DMS53 treated with DMSO at 0.1 percent for 48 hours (cell line): Measurements from ENCODE around the gene POLR1G.

Experiments
- DNase-seq: peaks from one replicate; lab custom pipeline; 2025; ENCODE audit not compliant: unreplicated experiment; lab: John Stamatoyannopoulos, UW

Gene POLR1G

DNA sequence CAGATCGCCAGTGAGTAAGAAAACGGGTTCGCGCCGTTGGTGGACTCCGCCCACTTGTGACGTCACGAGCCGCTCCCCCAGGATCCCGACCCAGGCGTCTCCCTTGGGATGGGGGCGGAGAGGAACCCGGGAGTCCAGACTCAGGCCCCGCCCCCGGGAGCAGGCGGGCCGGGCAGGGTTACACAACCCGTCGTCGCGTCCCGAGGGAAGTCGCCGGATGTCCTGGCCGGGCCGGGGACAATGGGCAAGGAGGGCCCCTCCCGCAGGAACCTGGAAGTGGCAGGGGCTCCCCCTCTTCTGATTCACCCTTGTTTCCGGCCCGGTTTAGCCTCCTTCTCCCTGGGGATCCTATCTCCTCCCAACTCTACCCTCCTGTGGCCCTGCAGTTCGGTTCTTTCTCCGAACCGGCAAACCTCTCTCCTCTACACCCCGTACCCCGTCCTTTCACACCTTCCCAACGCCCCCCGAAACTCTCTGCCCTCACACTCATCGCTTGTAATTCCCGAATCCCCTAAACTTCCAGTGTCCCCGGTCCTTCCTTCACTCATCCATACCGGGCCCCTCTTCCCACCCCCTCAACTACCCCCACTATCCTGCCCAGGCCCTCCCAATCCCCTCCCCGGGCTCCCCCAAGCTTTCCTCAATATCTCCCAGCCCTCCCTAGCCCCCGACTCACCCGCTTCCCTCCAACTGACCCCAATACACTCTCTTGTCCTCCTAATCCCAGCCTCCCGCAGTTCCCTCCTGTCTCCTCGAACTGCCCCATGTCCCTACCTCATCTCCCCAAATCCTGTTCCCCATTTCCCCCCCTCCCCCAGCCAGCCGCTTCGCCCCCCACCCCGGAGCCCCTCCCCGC, 37.2 kb downstream of the POLR1G start:
- peak; percentile 57 for DNase-seq

DNA sequence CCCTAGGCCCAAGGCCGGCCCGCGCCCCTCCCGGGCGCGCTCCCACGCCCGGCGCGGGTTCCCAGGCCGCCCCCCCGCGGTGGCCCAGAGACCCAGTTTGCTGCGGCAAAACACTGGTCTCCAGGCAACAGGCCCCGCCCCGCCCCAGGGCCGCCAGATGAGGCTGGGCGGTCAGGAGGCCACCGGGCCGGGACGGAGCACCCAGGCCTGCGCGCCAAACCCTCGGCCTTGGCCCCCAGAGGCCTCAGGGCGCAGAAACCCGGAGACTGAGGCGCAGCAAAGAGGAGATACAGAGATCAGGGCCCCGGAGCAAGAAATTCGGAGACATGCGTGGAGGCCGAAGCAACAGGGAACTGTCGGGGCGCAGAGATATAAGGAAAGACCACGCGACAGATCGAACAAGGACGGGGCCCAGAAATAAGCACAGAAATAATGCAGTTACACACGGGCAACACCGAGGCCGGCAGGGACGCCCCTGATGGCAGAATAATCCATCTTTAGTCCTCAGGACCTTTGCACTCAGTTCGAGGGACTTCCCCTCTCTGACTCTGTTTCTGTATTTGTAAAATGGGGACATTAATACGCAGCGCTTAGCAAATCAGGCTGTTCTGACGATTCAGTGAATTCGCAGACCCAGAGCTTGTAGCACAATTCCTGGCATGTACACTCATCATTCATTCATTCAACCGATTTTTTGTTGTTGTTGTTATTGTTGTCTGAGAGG, 38.0 kb downstream of the POLR1G start:
- peak; percentile 37 for DNase-seq

DNA sequence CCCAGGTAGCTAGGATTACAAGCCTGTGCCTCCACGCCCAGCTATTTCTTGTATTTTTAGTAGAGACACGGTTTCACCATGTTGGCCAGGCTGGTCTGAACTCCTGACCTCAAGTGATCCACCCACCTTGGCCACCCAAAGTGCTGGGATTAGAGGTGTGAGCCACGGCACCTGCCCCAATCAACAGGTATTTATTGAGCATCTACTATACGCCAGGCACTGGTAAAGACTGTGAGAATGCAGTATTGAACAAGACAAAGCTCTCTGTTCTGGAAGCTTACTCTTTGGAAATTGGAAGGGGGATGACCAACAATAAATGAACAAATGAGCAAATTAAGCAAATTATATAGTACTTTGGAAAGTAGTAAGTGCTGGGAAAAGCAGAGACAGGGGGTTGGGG, 38.7 kb downstream of the POLR1G start:
- no peak for DNase-seq

DNA sequence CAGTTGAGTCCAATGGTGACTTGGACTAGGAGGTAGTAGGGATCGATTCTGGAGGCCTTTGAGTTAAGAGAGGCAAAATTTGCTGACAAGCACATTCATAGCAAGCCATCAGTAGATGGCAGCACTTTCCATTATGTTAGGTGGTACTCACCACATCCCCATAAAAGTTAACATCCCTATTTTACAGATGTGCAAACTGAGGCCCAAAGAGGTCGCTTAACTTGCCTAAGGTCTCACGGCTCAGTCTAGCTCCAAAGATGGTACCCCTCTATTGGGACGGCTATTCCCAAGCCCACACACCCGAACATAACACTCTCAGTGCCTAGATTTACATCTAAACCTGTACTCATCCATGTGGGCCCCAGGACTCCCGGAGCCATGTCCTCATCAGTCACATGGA, 39.9 kb downstream of the POLR1G start:
- no peak for DNase-seq

DNA sequence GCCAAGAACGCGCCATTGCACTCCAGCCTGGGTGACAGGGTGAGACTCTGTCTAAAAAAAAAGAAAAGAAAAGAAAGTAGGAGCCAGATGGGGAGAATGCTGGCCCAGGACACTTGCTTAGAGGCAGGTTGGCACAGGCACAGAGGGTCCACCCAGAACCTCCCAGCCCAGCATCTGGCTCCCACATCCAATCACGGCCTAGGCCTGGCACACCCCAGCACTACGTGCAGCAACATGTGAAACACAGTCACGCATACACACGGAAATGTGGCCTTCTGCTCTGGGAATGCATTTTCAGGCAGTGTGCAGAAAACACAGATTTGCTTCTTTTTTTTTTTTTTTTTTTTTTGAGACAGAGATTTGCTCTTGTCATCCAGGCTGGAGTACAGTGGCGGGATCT, 40.5 kb downstream of the POLR1G start:
- DNase-seq = no peak

DNA sequence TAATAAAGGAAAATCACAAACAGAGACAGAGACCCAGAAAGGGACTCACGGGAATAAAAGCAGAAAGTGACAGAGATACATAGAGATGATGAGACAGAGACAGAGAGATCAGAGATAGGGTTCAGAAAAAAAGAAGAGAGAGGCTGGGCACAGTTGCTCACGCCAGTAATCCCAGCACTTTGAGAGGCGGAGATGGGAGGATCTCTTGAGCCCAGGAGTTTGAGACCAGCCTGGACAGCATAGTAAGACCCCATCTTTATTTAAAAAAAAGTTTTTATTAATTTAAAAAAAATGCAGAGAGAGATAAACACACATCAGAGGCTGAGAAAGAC, 41.9 kb downstream of the POLR1G start:
- DNase-seq = no peak

DNA sequence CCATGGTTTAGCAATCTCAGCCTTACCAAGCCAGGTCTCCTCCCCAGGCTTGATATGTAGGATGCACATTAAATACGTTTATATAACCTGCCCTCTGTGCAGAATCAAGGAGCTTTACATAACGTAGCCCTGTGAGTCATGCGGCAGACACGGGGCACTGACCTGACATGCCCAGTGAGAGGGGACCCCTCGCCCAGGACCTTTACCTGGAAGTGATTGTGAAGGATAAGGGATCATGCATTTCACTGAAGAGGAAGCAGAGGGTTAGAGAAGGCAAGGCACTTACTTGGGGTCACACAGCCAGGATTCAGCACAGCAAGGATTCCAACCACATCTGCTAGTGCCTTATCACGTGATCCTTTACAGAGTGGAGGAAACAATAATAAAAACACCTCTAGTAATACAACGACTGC, 42.4 kb downstream of the POLR1G start:
- DNase-seq = no peak

DNA sequence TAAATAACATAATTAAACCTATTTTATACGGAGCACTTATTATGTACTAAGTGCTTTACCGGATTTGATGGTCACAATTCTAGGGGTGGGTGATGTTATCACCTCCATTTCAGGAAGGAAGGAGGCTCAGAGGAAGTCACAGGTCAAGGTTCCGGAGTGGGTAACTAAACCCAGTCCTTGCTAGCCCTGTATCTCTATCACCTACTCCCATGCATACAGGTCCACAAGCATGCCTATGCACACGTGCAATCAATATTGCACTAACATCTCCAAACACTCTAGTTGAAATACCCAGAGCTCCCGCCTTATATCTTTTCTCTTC, 43.5 kb downstream of the POLR1G start:
- no peak for DNase-seq

DNA sequence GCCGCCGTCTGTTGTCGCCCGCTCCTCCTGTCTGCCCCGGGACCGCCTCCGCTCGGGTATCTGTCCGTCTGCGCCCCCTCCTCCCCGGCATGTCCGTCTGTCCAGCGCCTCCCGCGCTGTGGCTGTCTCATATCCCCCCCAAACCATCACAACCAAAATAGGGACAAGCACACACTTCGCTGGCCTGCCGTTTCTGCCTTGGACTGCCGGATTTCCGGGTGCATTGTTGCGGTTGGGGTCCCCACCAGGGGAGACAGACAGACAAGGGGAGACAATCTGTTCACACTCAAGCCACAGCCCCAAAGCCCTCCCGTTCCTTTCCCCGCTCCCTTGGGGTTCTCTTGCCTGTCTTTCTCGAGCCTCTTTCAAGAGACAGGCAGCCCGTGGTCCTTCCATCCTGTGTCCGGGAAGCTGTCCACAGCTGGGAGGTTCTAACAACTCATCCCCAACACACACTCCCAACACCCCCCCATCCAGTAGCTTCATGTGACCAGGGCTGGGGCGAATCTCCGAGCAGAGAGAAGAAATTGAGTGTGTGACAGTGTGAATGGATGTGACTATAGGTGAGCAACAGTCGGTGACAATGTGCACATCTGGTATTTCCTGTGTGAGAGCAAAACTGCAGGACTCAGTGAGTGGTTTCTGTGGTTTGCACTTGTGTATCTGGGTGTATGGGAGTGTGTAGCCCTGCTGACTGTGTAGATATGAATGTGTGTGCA, 44.8 kb downstream of the POLR1G start:
- no peak for DNase-seq

DNA sequence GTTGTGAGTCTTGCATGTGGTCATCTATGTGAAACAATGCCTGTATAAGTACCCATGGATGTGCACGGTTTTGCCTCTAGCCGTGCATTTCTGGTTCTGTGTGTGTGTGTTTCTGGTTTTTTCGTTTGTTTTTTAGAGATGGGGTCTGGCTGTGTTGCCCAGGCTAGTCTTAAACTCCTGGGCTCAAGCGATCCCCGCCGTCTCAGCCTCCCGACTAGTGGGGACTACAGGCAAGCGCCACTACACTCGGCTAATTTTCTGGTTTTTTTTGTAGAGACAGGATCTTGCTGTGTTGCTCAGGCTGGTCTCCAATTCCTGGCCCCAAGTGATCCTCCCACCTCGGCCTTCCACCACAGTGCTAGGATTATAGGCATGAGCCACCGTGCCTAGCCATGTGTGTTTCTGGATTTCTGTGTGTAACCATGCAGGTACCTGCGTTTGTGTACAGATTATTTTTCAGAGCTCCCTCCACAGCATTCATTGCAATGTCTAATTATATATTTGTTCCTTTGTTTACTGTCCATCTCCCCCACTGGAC, 45.5 kb downstream of the POLR1G start:
- no peak for DNase-seq

DNA sequence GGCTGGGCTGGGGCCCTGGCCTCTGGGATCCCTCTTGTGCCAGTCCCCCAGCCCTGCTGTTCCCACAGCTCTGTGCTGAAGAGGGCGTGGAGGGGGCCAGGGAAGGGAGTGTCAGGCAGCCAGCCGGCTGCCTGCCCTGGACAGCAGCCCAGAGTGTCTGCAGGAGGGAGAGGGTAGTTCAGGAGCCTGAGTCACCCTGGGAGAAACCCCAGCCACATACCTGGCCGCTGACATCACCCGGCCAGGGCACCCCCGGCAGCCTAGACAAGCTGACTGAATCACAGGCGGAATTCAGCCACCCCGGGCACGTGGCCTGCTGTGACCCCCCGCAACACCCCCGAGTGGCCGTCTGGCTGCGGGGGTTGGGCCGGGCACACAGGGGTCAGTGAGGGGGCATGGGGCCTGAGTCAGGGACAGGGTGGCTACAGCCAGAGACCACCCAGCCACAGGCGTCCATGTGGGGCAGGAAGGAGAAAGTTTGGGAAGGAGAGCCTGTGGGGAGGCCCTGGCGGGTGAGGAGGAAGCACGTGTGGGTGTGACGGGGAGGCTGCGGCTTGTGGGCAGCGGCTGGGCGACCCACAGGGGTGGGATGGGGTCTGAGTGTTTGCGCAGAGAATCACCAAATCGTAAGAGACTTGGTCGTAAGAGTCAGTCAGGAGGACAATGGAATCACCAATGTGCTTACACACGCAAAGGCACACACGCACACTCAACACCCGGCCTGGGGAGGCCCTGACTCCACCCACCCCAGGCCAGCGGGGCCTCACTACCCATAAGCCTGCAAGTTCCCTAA, 49.5 kb downstream of the POLR1G start:
- peak; percentile 74 for DNase-seq

DNA sequence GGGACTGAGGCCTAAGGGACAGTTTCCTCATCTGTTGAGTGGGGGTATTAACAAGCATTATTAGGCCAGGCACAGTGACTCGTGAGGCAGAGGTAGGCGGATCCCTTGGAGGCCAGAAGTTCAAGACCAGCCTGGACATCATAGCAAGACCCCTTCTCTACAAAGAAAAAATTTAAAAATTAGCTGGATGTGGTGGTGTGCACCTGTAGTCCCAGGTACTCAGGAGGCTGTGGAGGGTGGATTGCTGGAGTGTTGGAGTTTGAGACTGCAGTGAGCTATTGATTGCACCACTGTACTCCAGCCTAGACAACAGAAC, 50.0 kb downstream of the POLR1G start:
- no peak for DNase-seq

DNA sequence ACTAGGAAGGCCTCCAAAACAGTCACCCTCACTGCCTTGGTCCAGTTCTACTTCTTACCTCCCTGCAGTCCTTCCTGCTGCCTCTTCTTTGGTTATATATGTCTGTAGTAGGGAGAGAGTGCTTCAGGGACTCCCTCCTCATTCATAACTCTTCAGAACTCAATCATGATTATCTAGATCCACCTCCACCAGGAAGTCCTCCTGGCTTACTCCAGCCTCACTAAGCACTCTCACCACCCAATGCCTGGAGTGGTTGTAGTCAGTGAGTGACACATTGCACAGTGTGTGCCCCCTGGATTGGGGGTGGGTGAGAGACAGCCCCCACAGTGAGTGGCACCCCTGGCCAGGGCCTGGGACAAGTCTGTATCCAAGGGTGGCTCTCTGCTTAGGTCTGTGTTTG, 51.3 kb downstream of the POLR1G start:
- DNase-seq = no peak
